Panc1 (cell line): ENCODE measurements around the gene OSBPL1A. TPM values are rescaled to one million over a fixed set of nuclear protein-coding genes. Genes with fewer than 3 reads are reported as not detected.

Experiments used
- ATAC-seq: fragments of 200-7000 bp; cut with Tn5 transposase; 2 replicates; pipeline ENCODE4 v1.9.1; 2020; ENCODE audit warnings: mild to moderate bottlenecking, moderate library complexity
- BruUV-seq: library from RNA; stranded (reverse); fragments of 400-500 nt; replicated peaks from 2 replicates; lab custom pipeline; 2021; lab: Mats Ljungman, UMichigan
- CTCF ChIA-PET: fragments of 300-600 bp; sonication (Branson Sonifier 250); formaldehyde crosslinking; loops from one replicate; lab custom pipeline; 2022; ENCODE audit warnings: antibody characterized with exemption; lab: Charles Lee
- POLR2A ChIA-PET: fragments of 300-600 bp; sonication (Branson Sonifier 250); formaldehyde crosslinking; loops from one replicate; lab custom pipeline; 2022; ENCODE audit warnings: antibody characterized with exemption; lab: Charles Lee
- DNase-seq: peaks from one replicate; pipeline ENCODE4 v3.0.0-alpha.2; 2010; ENCODE audit warnings: low read depth, low spot score
- H3K27ac ChIP-seq: 2 replicates; pipeline ENCODE4 v1.5.1; 2011; ENCODE audit warnings: mild to moderate bottlenecking, low read length, inconsistent platforms
- H3K27me3 ChIP-seq: fragments of 200-500 bp; sonication (Bioruptor generic); 2 replicates; pipeline ENCODE4 v1.6.0; 2014; ENCODE audit warnings: low read length, inconsistent platforms; ENCODE audit not compliant: control insufficient read depth, insufficient read depth
- H3K36me3 ChIP-seq: fragments of 200-500 bp; sonication (Bioruptor generic); 2 replicates; pipeline ENCODE4 v1.5.1; 2014; ENCODE audit warnings: inconsistent platforms, mild to moderate bottlenecking, low read length, moderate library complexity; ENCODE audit not compliant: control insufficient read depth, insufficient read depth
- H3K4me1 ChIP-seq: 2 replicates; pipeline ENCODE4 v1.5.1; 2011; ENCODE audit warnings: inconsistent platforms, mild to moderate bottlenecking, low read length, moderate library complexity; ENCODE audit not compliant: control insufficient read depth, insufficient read depth
- H3K4me3 ChIP-seq, 2 experiments: 2 replicates each; pipeline ENCODE4 v1.5.1; 2011 to 2012; ENCODE audit warnings: low read depth in 2 of 2, low read length in 2 of 2, mild to moderate bottlenecking in 2 of 2, inconsistent platforms in 1 of 2, moderate library complexity in 1 of 2
- H3K9me3 ChIP-seq: fragments of 200-500 bp; sonication (Bioruptor generic); 2 replicates; pipeline ENCODE4 v1.5.1; 2014; ENCODE audit warnings: low read depth, mild to moderate bottlenecking, inconsistent platforms, low read length, moderate library complexity; ENCODE audit not compliant: control insufficient read depth, insufficient read depth
- CTCF ChIP-seq: fragments of 450-650 bp; IDR thresholded peaks from 2 replicates; pipeline ENCODE4 v1.5.1; 2017; ENCODE audit warnings: mild to moderate bottlenecking
- POLR2AphosphoS5 ChIP-seq: IDR thresholded peaks from 2 replicates; pipeline ENCODE4 v1.6.1; 2012; ENCODE audit warnings: mild to moderate bottlenecking, low read depth, low read length, moderate library complexity
- REST ChIP-seq, 2 experiments: IDR thresholded peaks; 2 replicates each; pipeline ENCODE4 v1.6.1; 2011 to 2012; ENCODE audit warnings: low read depth in 2 of 2, control low read depth in 1 of 2, low read length in 1 of 2, mild to moderate bottlenecking in 1 of 2, moderate library complexity in 1 of 2; ENCODE audit not compliant: insufficient read depth in 1 of 2
- SIN3A ChIP-seq: IDR thresholded peaks from 2 replicates; pipeline ENCODE4 v1.6.1; 2012; ENCODE audit warnings: low read depth, mild to moderate bottlenecking, low read length, moderate library complexity, borderline replicate concordance; ENCODE audit not compliant: insufficient read depth
- TCF7L2 ChIP-seq: IDR thresholded peaks from 2 replicates; pipeline ENCODE4 v1.6.1; 2011; ENCODE audit warnings: mild to moderate bottlenecking, low read depth, low read length, inconsistent platforms
- in situ Hi-C: cut with HindIII; loops from 2 replicates; pipeline ENCODE4 v1.10.0; 2016; ENCODE audit warnings: low sequenced_read_pairs, low pct_unique_long_range_greater_than_20kb
- intact Hi-C: fragments of 100-400 bp; cut with micrococcal nuclease; formaldehyde crosslinking; loops from one replicate; pipeline ENCODE4 v1.10.0; 2022; ENCODE audit not compliant: unreplicated experiment
- total RNA-seq: library from RNA; stranded (reverse); gene quantifications from one replicate; pipeline ENCODE4 v1.2.1, GENCODE V29; 2021; ENCODE audit not compliant: unreplicated experiment

The OSBPL1A gene
- total RNA-seq, 1 experiment from 2014 or later, result 50.5 TPM

- intact Hi-C loops, result no loop called here
- Histone ChIP-seq H3K4me1 (peaks cover 19% of the 10 kb centered on the region), H3K27me3 (no peaks in the 10 kb centered on the region), H3K36me3 (no peaks in the 10 kb centered on the region), H3K9me3 (no peaks in the 10 kb centered on the region), H3K27ac (no peak overlapping the region), H3K4me3 (no peak overlapping the region)
- CTCF ChIA-PET, result no interaction called here
- ATAC-seq, result no peak
- in situ Hi-C loops, result no loop called here
- TF ChIP-seq POLR2AphosphoS5, result no peak
- TF ChIP-seq SIN3A, result no peak
- no peak for TF ChIP-seq REST (IDR thresholded peaks at IDR 0.05; ENCODE audit: insufficient read depth in 1 of 2, low read depth in 2 of 2, low read length in 1 of 2)
- no peak for TF ChIP-seq CTCF
- TF ChIP-seq TCF7L2, result no peak
- no TSS peak for BruUV-seq
- DNase-seq, result no peak
- POLR2A ChIA-PET, result no interaction called here
Observed at GRCh38 chr18:24266131-24266530, 131.5 kb downstream of the OSBPL1A start.

- POLR2A ChIA-PET, result no interaction called here
- Histone ChIP-seq H3K27me3 (no peaks in the 10 kb centered on the region), H3K9me3 (no peaks in the 10 kb centered on the region), H3K36me3 (no peaks in the 10 kb centered on the region), H3K4me3 (no peak overlapping the region), H3K27ac (no peak overlapping the region), H3K4me1 (peaks cover 19% of the 10 kb centered on the region)
- intact Hi-C loops, result no loop called here
- ATAC-seq, result no peak
- CTCF ChIA-PET, result no interaction called here
- no peak for DNase-seq
- TF ChIP-seq REST (IDR thresholded peaks at IDR 0.05; ENCODE audit: insufficient read depth in 1 of 2, low read depth in 2 of 2, low read length in 1 of 2) (no peak), SIN3A (no peak), CTCF (no peak), POLR2AphosphoS5 (no peak), TCF7L2 (no peak)
- no TSS peak for BruUV-seq
- in situ Hi-C loops, result no loop called here
Observed at GRCh38 chr18:24265502-24266064, 132.0 kb downstream of the OSBPL1A start.
